HCT116 (cell line): ENCODE data around the gene POLN. TPM values are rescaled to one million over a fixed set of nuclear protein-coding genes. Genes with fewer than 3 reads are reported as not detected.

ENCODE experiments used
- ATAC-seq: fragments of 200-7000 bp; cut with Tn5 transposase; 2 replicates; pipeline ENCODE4 v1.9.1; 2020; ENCODE audit warnings: mild to moderate bottlenecking, moderate library complexity
- BruUV-seq: library from RNA; stranded (reverse); fragments of 400-500 nt; replicated peaks from 2 replicates; lab custom pipeline; 2021; lab: Mats Ljungman, UMichigan
- CTCF ChIA-PET: fragments of 300-600 bp; sonication (Branson Sonifier 250); formaldehyde crosslinking; loops from one replicate; lab custom pipeline; 2021; ENCODE audit warnings: antibody characterized with exemption; lab: Charles Lee
- POLR2A ChIA-PET: fragments of 300-600, 350-600 bp; sonication (Branson Sonifier 250); formaldehyde crosslinking; loops from one replicate; lab custom pipeline; 2021; ENCODE audit warnings: antibody characterized with exemption; lab: Charles Lee
- RAD21 ChIA-PET, 2 experiments: fragments of 300-600 bp; sonication (Branson Sonifier 250); formaldehyde crosslinking; loops; one replicate each; lab custom pipeline; 2023; ENCODE audit warnings: low total read pairs in 2 of 2; ENCODE audit not compliant: uncharacterized antibody in 2 of 2, unreplicated experiment in 2 of 2, low non-redundant PET in 1 of 2; lab: Charles Lee
- DNase-seq: peaks from one replicate; pipeline ENCODE4 v3.0.0-alpha.2; 2010; ENCODE audit warnings: low read depth, low spot score
- H2AFZ ChIP-seq: fragments of 200-600 bp; shearing (Covaris generic), sonication (generic); 2 replicates; pipeline ENCODE4 v1.6.1; 2017; ENCODE audit warnings: low read depth, mixed run types, mixed read lengths, antibody characterized with exemption, low read length; ENCODE audit not compliant: poor library complexity, severe bottlenecking
- H3K27ac ChIP-seq: 2 replicates; pipeline ENCODE4 v1.5.1; 2012; ENCODE audit warnings: low read depth, low read length
- H3K27me3 ChIP-seq: fragments of 200-600 bp; sonication (generic); 2 replicates; pipeline ENCODE4 v1.6.1; 2016; ENCODE audit warnings: mixed run types, low read length, mixed read lengths; ENCODE audit not compliant: insufficient read depth
- H3K36me3 ChIP-seq, 2 experiments: fragments of 200-500 bp in 1 of 2; fragments of 200-600 bp in 1 of 2; sonication (Bioruptor generic) in 1 of 2; sonication (generic) in 1 of 2; 2 replicates each; pipeline versions ENCODE4 v1.5.1 to v1.6.1; 2014 to 2016; ENCODE audit warnings: low read length in 2 of 2, inconsistent platforms in 1 of 2, mixed read lengths in 1 of 2, mixed run types in 1 of 2; ENCODE audit not compliant: insufficient read depth in 2 of 2, control insufficient read depth in 1 of 2
- H3K4me1 ChIP-seq, 2 experiments: fragments of 200-600 bp in 1 of 2; sonication (generic) in 1 of 2; 2 replicates each; pipeline versions ENCODE4 v1.5.1 to v1.6.1; 2012 to 2017; ENCODE audit warnings: low read length in 2 of 2, inconsistent platforms in 1 of 2, mild to moderate bottlenecking in 1 of 2, mixed read lengths in 1 of 2, mixed run types in 1 of 2, moderate library complexity in 1 of 2; ENCODE audit not compliant: insufficient read depth in 2 of 2, control insufficient read depth in 1 of 2
- H3K4me2 ChIP-seq: fragments of 200-600 bp; sonication (generic); 2 replicates; pipeline ENCODE4 v1.6.1; 2017; ENCODE audit warnings: mixed run types, low read length, mixed read lengths
- H3K4me3 ChIP-seq, 2 experiments: fragments of 200-600 bp in 1 of 2; sonication (generic) in 1 of 2; replicated peaks in 1 of 2; 2 replicates each; pipeline ENCODE4 v1.5.1; 2011 to 2016; ENCODE audit warnings: low read length in 2 of 2, control low read depth in 1 of 2, low read depth in 1 of 2, mild to moderate bottlenecking in 1 of 2, mixed read lengths in 1 of 2, mixed run types in 1 of 2
- H3K79me2 ChIP-seq: fragments of 200-600 bp; sonication (generic); 2 replicates; pipeline ENCODE4 v1.6.1; 2017; ENCODE audit warnings: mild to moderate bottlenecking, mixed run types, low read length, moderate library complexity, mixed read lengths; ENCODE audit not compliant: insufficient read depth
- H3K9ac ChIP-seq: fragments of 200-600 bp; sonication (generic); 2 replicates; pipeline ENCODE4 v1.6.1; 2016; ENCODE audit warnings: low read length, mixed read lengths
- H3K9me2 ChIP-seq: fragments of 200-600 bp; sonication (generic), shearing (Covaris generic); 2 replicates; pipeline ENCODE4 v1.6.1; 2017; ENCODE audit warnings: mixed run types, mild to moderate bottlenecking, moderate library complexity; ENCODE audit not compliant: insufficient read depth
- H3K9me3 ChIP-seq, 2 experiments: fragments of 200-500 bp in 1 of 2; fragments of 200-600 bp in 1 of 2; sonication (Bioruptor generic) in 1 of 2; sonication (generic) in 1 of 2; 2 replicates each; pipeline ENCODE4 v1.6.1; 2014 to 2017; ENCODE audit warnings: low read length in 2 of 2, mixed read lengths in 2 of 2, inconsistent platforms in 1 of 2, low read depth in 1 of 2, mild to moderate bottlenecking in 1 of 2, mixed run types in 1 of 2, moderate library complexity in 1 of 2; ENCODE audit not compliant: control insufficient read depth in 1 of 2, insufficient read depth in 1 of 2
- H4K20me1 ChIP-seq: fragments of 200-600 bp; sonication (generic), shearing (Covaris generic); 2 replicates; pipeline ENCODE4 v1.6.1; 2017; ENCODE audit warnings: mixed run types, mild to moderate bottlenecking, moderate library complexity; ENCODE audit not compliant: insufficient read depth
- CBX3 ChIP-seq: IDR thresholded peaks from 2 replicates; pipeline ENCODE4 v1.6.1; 2012; ENCODE audit warnings: low read depth
- CEBPB ChIP-seq: IDR thresholded peaks from 2 replicates; pipeline ENCODE4 v1.6.1; 2012; ENCODE audit warnings: low read depth
- ELF1 ChIP-seq: IDR thresholded peaks from 2 replicates; pipeline ENCODE4 v1.6.1; 2012; ENCODE audit warnings: low read depth, borderline replicate concordance
- EZH2phosphoT487 ChIP-seq: fragments of 200-600 bp; IDR thresholded peaks from 2 replicates; pipeline ENCODE4 v1.6.1; 2018; ENCODE audit warnings: antibody characterized with exemption, borderline replicate concordance
- JUND ChIP-seq: IDR thresholded peaks from 2 replicates; pipeline ENCODE4 v1.6.1; 2012
- SIN3A ChIP-seq: IDR thresholded peaks from 2 replicates; pipeline ENCODE4 v1.6.1; 2012; ENCODE audit warnings: low read depth
- YY1 ChIP-seq: IDR thresholded peaks from 2 replicates; pipeline ENCODE4 v1.6.1; 2011; ENCODE audit warnings: low read length, low read depth, moderate library complexity, mild to moderate bottlenecking; ENCODE audit not compliant: insufficient replicate concordance; ENCODE audit errors: extremely low read depth
- intact Hi-C: fragments of 100-400 bp; cut with micrococcal nuclease; formaldehyde crosslinking; loops from 2 replicates; pipeline ENCODE4 v1.10.0; 2022
- total RNA-seq: library from RNA; stranded (reverse); gene quantifications from one replicate; pipeline ENCODE4 v1.2.1, GENCODE V29; 2021; ENCODE audit not compliant: unreplicated experiment
- TF ChIP-seq, protein P1 (sequence below): IDR thresholded peaks from 2 replicates; pipeline ENCODE4 v1.6.1; 2012
- TF ChIP-seq, protein P2 (sequence below): IDR thresholded peaks from 2 replicates; pipeline ENCODE4 v1.6.1; 2011; ENCODE audit warnings: mild to moderate bottlenecking, low read length, moderate library complexity; ENCODE audit not compliant: insufficient replicate concordance; ENCODE audit errors: extremely low read depth
- TF ChIP-seq, protein P3 (sequence below): IDR thresholded peaks from 2 replicates; pipeline ENCODE4 v1.6.1; 2012; ENCODE audit warnings: low read depth

POLN gene
- total RNA-seq, 1 experiment from 2014 or later, result 3.1 TPM

DNA sequence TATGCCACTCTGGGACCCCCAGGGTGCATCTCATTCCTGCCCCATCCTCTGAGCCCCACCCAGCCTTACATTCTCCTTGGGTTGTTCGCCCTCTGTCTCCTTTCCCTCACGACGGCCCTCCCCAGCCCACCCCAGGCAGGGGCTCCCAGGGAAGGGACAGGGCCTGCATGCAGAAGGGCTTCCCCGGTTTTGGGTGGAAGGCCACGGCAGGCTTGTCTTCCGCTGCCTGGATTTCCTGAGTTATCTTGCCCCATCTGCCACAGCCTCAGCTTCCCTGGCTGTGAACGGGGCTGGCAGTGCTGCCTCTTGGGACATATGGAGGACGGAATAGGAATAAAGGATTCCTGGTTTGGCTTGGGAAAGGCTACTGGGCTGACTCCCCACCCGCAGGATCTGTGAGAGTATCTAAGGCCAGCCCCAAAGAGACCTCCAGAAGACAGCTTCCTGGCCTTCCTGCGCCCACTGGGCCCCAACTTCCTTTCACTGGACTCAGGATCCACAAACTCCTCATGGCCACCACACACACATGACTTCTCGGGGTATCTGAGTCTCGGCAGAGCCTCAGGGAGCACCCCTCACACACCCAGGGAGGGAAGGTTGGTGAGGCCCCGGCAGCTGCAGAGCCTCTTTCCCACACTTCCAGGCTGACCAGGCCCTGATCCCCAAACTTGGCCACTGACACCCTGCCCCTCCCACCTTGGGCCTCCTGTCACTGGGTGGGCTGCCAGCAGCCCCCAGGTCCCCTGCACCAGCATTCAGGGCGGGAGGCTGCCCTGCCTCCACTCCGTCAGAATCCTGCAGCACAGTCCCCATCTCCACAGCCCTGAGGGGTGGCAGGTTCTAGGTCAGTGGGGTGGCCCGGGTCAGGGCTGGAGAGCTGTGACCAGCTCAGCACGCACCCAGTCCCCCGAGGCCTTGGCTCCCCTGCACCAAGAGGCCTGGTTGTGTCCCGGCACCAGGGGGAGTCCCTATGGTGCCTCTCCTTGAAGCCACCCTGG lies 23.5 kb upstream of the POLN start:
- ChIA-PET RAD21 (no interaction called here), CTCF (no interaction called here), POLR2A (no interaction called here)

More for the DNA sequence above, 23.5 kb upstream of the POLN start:
- Histone ChIP-seq H3K9me2 (no peaks in the 10 kb centered on the region), H3K36me3 (no peaks in the 10 kb centered on the region), H3K79me2 (no peaks in the 10 kb centered on the region), H4K20me1 (no peaks in the 10 kb centered on the region), H3K4me2 (no peak overlapping the region), H3K9ac (no peak overlapping the region), H3K4me3 (no peak overlapping the region), H3K4me1 (peaks cover 6 to 14% of the 10 kb centered on the region in 2 experiments; a peak in 3 of 4 replicates), H2AFZ (no peak overlapping the region), H3K9me3 (no peaks in the 10 kb centered on the region), H3K27me3 (no peaks in the 10 kb centered on the region), H3K27ac (no peak overlapping the region)
- ATAC-seq (no peak), DNase-seq (no peak)
- BruUV-seq, result no TSS peak
- TF ChIP-seq YY1, result no peak
- TF ChIP-seq CEBPB, result no peak
- TF ChIP-seq SIN3A, result no peak
- TF ChIP-seq JUND, result no peak
- TF ChIP-seq EZH2phosphoT487, result no peak
- TF ChIP-seq CBX3, result no peak
- TF ChIP-seq, protein P1, sequence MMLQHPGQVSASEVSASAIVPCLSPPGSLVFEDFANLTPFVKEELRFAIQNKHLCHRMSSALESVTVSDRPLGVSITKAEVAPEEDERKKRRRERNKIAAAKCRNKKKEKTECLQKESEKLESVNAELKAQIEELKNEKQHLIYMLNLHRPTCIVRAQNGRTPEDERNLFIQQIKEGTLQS, result no peak
- no peak for TF ChIP-seq ELF1
- TF ChIP-seq, protein P2, sequence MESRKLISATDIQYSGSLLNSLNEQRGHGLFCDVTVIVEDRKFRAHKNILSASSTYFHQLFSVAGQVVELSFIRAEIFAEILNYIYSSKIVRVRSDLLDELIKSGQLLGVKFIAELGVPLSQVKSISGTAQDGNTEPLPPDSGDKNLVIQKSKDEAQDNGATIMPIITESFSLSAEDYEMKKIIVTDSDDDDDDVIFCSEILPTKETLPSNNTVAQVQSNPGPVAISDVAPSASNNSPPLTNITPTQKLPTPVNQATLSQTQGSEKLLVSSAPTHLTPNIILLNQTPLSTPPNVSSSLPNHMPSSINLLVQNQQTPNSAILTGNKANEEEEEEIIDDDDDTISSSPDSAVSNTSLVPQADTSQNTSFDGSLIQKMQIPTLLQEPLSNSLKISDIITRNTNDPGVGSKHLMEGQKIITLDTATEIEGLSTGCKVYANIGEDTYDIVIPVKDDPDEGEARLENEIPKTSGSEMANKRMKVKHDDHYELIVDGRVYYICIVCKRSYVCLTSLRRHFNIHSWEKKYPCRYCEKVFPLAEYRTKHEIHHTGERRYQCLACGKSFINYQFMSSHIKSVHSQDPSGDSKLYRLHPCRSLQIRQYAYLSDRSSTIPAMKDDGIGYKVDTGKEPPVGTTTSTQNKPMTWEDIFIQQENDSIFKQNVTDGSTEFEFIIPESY, result no peak
- TF ChIP-seq, protein P3, sequence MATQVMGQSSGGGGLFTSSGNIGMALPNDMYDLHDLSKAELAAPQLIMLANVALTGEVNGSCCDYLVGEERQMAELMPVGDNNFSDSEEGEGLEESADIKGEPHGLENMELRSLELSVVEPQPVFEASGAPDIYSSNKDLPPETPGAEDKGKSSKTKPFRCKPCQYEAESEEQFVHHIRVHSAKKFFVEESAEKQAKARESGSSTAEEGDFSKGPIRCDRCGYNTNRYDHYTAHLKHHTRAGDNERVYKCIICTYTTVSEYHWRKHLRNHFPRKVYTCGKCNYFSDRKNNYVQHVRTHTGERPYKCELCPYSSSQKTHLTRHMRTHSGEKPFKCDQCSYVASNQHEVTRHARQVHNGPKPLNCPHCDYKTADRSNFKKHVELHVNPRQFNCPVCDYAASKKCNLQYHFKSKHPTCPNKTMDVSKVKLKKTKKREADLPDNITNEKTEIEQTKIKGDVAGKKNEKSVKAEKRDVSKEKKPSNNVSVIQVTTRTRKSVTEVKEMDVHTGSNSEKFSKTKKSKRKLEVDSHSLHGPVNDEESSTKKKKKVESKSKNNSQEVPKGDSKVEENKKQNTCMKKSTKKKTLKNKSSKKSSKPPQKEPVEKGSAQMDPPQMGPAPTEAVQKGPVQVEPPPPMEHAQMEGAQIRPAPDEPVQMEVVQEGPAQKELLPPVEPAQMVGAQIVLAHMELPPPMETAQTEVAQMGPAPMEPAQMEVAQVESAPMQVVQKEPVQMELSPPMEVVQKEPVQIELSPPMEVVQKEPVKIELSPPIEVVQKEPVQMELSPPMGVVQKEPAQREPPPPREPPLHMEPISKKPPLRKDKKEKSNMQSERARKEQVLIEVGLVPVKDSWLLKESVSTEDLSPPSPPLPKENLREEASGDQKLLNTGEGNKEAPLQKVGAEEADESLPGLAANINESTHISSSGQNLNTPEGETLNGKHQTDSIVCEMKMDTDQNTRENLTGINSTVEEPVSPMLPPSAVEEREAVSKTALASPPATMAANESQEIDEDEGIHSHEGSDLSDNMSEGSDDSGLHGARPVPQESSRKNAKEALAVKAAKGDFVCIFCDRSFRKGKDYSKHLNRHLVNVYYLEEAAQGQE, result no peak
- intact Hi-C loops, result no loop called here
